Ectodermal cell (in vitro differentiated cells): ENCODE results near the gene ZFX.

ENCODE experiments used
- H3K27ac ChIP-seq: 2 replicates; pipeline ENCODE4 v1.7.0; 2013; ENCODE audit warnings: mild to moderate bottlenecking, low read depth, low read length; ENCODE audit not compliant: insufficient read depth, poor library complexity, severe bottlenecking
- H3K27me3 ChIP-seq: 2 replicates; pipeline ENCODE4 v1.7.0; 2013; ENCODE audit warnings: mild to moderate bottlenecking, low read length; ENCODE audit not compliant: insufficient read depth, control insufficient read depth, poor library complexity, severe bottlenecking
- H3K36me3 ChIP-seq: one replicate; pipeline ENCODE4 v1.7.0; 2013; ENCODE audit warnings: low read length; ENCODE audit not compliant: control insufficient read depth, insufficient read depth
- H3K4me1 ChIP-seq: one replicate; pipeline ENCODE4 v1.7.0; 2013; ENCODE audit warnings: low read length; ENCODE audit not compliant: control insufficient read depth, insufficient read depth
- H3K4me3 ChIP-seq: 2 replicates; pipeline ENCODE4 v1.7.0; 2013; ENCODE audit warnings: low read depth, low read length, control low read depth; ENCODE audit not compliant: insufficient read depth
- H3K9me3 ChIP-seq: 2 replicates; pipeline ENCODE4 v1.7.0; 2013; ENCODE audit warnings: mild to moderate bottlenecking, low read length, moderate library complexity; ENCODE audit not compliant: control insufficient read depth
- WGBS, 2 experiments: methylation state at CpG; one replicate each; pipeline ENCODE4 v1.1.7; 2013; ENCODE audit warnings: missing lambda C conversion rate in 2 of 2; 5-methylcytosine and 5-hydroxymethylcytosine counted together

The ZFX gene

DNA sequence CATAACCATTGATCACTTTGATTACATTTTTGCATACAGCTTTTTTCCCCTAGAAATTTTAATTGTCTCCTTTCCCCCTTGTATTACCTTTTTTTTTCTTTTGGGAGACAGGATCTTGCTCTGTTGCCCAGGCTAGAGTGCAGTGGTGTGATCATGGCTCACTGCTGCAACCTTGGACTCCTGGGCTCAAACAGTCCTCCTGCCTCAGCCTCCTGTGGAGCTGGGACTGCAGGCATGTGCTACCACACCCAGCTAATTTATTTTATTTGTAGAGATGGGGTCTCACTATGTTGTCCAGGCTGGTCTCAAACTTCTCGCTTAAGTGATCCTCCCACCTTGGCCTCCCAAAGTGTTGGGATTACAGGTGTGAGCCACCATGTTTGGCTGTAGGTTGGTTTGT, 47.0 kb downstream of the ZFX start:
- no peaks in the 10 kb centered on the region for H3K27me3 ChIP-seq
- WGBS, 2 experiments, result 100% methylated on average over 1 of the region's 1 CpG
- no peak overlapping the region for H3K27ac ChIP-seq
- H3K36me3 ChIP-seq, result no peaks in the 10 kb centered on the region
- no peaks in the 10 kb centered on the region for H3K4me1 ChIP-seq
- no peak overlapping the region for H3K4me3 ChIP-seq
- no peaks in the 10 kb centered on the region for H3K9me3 ChIP-seq

DNA sequence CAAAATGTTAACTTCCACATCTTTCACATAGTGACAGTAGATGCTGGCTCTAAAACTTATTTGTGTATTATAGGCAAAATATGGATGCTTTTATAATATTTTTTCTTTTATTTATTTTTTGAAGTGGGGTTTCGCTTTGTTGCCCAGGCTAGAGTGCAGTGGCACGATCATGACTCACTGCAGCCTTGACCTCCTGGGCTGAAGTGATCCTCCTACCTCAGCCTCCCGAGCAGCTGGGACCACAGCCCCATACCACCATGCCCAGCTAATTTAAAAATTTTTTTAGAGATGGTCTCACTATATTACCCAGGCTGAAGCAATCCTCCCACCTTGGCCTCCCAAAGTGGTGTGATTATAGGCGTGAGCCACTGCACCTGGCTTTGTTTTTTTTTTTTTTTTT, 48.6 kb downstream of the ZFX start:
- H3K4me1 ChIP-seq, result no peaks in the 10 kb centered on the region
- no peaks in the 10 kb centered on the region for H3K9me3 ChIP-seq
- no peaks in the 10 kb centered on the region for H3K27me3 ChIP-seq
- 87 to 88% methylated on average over 3 of the region's 4 CpGs for WGBS, 2 experiments
- no peaks in the 10 kb centered on the region for H3K36me3 ChIP-seq
- H3K27ac ChIP-seq, result no peak overlapping the region
- no peak overlapping the region for H3K4me3 ChIP-seq

DNA sequence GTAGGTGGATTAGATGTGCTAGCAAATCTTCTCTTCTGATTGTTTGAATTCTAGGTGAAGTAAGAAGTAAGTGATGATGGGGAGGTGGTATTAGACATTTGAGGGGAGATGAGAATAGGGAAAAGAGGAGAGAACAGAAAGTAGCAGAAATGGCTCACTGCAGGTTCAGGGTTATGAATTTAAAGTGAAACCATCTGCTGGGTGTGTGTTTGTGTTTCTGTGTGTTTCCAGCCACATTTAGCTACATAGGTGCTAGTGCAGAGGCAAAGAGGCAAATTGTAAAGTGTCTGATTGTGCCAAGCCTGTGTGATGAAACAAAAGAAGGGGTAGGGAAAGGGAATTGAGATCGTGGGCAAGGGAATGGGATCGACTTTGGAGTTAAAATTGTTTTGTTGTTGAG, 50.6 kb downstream of the ZFX start:
- no peaks in the 10 kb centered on the region for H3K9me3 ChIP-seq
- H3K4me1 ChIP-seq, result no peaks in the 10 kb centered on the region
- no peak overlapping the region for H3K27ac ChIP-seq
- H3K27me3 ChIP-seq, result no peaks in the 10 kb centered on the region
- no peaks in the 10 kb centered on the region for H3K36me3 ChIP-seq
- WGBS, 2 experiments, result 92 to 100% methylated on average over 2 of the region's 2 CpGs
- H3K4me3 ChIP-seq, result no peak overlapping the region

DNA sequence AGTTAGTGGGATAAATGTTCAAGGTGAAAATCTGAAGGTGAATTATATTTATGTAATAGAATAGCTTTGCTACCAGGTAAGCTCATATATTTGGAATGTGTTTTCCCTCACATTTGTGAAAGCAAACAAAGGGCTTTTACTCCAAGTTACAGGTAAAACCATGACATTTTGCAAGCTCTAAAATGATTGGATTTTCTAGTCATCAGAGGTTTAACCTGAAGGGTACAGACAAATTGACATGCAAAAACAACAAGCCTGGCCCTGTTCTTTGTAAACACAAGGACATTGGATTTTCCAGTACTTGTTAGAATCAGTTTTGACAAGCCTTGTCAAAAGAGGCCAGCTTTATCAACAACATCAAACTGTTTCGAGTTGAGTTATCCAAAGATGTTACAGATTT, 51.7 kb downstream of the ZFX start:
- no peaks in the 10 kb centered on the region for H3K4me1 ChIP-seq
- no peaks in the 10 kb centered on the region for H3K9me3 ChIP-seq
- no peak overlapping the region for H3K27ac ChIP-seq
- 95 to 100% methylated on average over 1 of the region's 1 CpG for WGBS, 2 experiments
- H3K36me3 ChIP-seq, result no peaks in the 10 kb centered on the region
- H3K27me3 ChIP-seq, result no peaks in the 10 kb centered on the region
- no peak overlapping the region for H3K4me3 ChIP-seq

DNA sequence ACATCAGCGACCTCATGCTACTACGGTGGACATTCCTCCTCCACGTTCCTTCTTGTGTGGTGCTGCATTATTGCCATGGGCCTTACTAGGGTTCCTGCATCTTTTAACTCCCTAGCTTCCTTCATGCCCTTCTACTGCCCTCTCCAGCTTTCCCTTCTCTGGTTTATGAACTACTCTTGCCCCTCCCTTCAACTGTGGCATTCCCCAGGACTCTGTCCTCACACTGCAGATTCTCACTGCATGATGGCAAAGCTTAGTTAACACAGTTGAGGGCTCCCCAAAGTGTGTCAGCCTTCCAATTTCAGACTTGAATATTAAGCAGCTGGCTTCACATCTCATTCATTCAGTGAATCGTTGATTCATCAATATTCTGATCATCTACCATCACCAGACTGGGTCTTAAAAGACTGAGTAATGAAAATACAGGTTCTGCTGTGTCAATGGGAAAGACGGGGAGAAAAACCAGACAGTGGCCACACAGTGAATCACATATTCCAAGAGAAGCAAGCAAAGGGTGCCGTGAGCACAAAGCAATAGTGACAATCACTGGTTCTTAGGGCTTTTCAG, 53.0 kb downstream of the ZFX start:
- Histone ChIP-seq H3K27me3 (no peaks in the 10 kb centered on the region), H3K4me3 (no peak overlapping the region), H3K27ac (no peak overlapping the region), H3K9me3 (no peaks in the 10 kb centered on the region), H3K36me3 (peaks cover under 1% of the 10 kb centered on the region), H3K4me1 (no peaks in the 10 kb centered on the region)
- 92% methylated on average over 5 to 6 of the region's 6 CpGs for WGBS, 2 experiments

DNA sequence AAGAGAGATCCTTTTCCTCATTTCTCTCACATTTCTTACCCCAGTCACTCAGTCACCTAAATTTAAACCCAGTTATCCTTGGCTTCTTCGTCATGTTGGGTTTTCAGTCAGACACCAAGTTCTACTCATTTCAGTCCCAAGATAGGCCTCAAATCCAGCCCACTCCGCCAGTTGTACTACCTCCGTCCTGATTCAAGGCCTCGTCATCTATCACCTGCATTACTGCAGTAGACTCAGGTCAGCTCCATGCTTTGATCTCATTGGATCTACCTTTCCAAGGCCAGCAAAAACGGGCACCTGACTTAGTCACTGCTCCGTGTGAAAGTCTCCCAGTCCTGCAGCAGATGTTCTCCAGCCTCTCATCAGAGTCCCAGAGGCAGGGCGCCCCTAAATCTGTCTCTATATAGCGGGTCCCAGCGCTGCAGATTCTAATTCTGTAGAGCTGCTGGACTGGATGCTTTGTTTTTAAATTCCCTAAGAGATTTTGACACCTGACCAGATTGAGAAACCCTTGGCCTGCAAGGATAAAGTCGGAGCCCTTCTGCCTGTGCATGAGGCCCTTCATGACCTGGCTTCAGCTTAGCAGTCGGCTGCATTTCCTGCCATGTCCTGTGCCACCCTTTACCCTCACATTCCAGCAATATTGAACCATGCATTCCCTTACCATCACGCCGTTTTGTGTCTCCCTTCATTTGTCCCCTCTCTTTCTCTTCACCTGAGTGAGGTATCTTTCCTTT, 53.7 kb downstream of the ZFX start:
- Histone ChIP-seq H3K36me3 (peaks cover 4% of the 10 kb centered on the region), H3K9me3 (no peaks in the 10 kb centered on the region), H3K4me1 (no peaks in the 10 kb centered on the region), H3K27ac (no peak overlapping the region), H3K27me3 (no peaks in the 10 kb centered on the region), H3K4me3 (no peak overlapping the region)
- WGBS, 2 experiments, result 92 to 94% methylated on average over 13 of the region's 13 CpGs

DNA sequence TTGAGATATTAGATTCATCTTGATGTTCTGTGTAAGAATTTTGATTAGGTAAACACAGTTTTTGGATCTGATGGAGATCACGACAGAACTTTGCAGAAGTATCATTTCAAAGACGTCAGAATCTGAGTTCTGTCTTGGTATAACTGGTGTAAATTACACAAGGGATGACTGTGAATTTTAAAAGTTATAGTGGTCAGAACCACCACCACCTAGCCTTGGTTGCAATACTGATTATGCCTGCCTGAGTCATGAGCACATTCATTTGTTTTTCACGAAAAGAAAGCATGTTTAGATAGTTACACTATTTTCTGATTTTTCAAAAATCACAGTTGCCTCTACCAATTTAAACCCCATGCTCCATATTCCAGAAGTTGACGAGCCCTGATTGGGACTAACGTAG, 54.8 kb downstream of the ZFX start:
- H3K36me3 ChIP-seq, result peaks cover 4% of the 10 kb centered on the region
- no peaks in the 10 kb centered on the region for H3K27me3 ChIP-seq
- 91 to 98% methylated on average over 5 of the region's 5 CpGs for WGBS, 2 experiments
- no peaks in the 10 kb centered on the region for H3K4me1 ChIP-seq
- H3K27ac ChIP-seq, result no peak overlapping the region
- no peak overlapping the region for H3K4me3 ChIP-seq
- H3K9me3 ChIP-seq, result no peaks in the 10 kb centered on the region

DNA sequence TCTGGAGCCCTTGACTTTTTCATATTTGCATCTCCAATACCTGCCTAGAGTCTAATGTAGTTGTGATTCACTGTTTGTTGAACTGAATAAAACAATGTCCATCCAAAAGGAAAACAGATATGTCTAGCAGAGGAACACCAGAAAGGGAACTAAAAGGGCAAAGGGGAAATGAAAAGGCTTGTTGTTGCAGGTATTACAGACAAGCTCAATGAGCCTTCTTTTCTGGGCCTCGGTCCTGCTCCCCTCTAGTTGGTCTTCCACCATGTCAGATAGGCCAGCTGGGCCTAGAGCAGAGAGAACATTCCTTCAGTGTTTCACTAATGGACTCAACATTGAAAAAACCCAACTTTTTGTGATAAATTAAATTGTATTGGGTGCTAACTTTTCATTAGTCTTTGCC, 55.4 kb downstream of the ZFX start:
- WGBS, 2 experiments, result 90 to 100% methylated on average over 1 of the region's 1 CpG
- Histone ChIP-seq H3K27ac (no peak overlapping the region), H3K27me3 (no peaks in the 10 kb centered on the region), H3K4me3 (no peak overlapping the region), H3K36me3 (peaks cover 4% of the 10 kb centered on the region), H3K9me3 (no peaks in the 10 kb centered on the region), H3K4me1 (no peaks in the 10 kb centered on the region)

DNA sequence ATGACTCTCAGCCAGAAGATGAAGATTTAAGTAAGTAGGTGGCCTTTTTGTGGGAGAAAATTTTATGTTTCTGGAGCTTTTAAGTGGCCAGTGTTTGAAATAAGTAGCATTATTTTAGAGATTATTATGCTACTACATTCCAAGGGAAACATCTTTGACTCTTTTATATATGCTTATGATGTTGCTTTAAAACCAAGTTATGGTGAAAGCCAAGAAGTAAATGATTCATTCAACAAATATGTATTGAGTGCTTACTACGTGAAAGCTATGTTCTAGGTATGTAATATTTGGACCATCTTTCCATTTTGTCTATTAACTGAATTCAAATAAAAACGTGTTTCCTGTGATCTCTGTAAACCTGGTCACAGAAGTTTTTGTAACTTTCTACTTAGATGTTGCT, 58.3 kb downstream of the ZFX start:
- Histone ChIP-seq H3K4me3 (no peak overlapping the region), H3K36me3 (peaks cover 13% of the 10 kb centered on the region), H3K4me1 (no peaks in the 10 kb centered on the region), H3K9me3 (no peaks in the 10 kb centered on the region), H3K27ac (no peak overlapping the region), H3K27me3 (no peaks in the 10 kb centered on the region)
- 75 to 100% methylated on average over 1 to 2 of the region's 2 CpGs for WGBS, 2 experiments

DNA sequence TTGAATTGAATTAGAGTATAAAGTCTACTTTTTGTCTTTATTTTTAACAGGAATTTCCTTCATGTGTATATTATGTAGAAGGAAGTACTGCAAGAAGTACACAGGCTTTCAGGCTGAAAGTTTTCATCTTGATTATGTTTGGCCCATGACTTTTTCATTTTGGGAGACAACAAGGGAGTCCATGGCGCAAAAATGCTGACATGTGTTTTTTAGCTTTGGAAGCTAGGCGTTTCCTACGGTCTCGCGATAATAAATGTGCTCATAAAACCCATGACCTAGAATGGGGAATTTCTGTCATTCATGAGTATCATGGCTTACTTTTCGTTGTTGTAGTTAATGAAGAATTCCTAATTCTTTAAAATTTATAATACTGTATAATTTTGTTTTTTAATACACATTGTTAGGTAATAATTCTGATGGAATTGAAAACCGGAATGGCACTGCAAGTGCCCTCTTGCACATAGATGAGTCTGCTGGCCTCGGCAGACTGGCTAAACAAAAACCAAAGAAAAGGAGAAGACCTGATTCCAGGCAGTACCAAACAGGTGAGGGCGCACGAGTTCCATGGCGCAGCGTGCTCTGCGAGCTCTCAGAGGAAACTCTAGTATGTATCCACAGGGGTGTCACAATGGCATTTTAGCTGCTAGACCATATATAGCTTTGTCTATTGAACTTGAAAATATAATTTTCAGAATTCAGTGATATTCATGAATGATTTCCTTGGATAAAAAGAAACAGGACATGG, 59.1 kb downstream of the ZFX start:
- peaks cover 13% of the 10 kb centered on the region for H3K36me3 ChIP-seq
- no peaks in the 10 kb centered on the region for H3K9me3 ChIP-seq
- WGBS, 2 experiments, result 95 to 98% methylated on average over 11 to 12 of the region's 13 CpGs

More for the DNA sequence above, 59.1 kb downstream of the ZFX start:
- no peak overlapping the region for H3K4me3 ChIP-seq
- no peak overlapping the region for H3K27ac ChIP-seq
- no peaks in the 10 kb centered on the region for H3K27me3 ChIP-seq
- no peaks in the 10 kb centered on the region for H3K4me1 ChIP-seq
